DOHH2 (cell line): ENCODE measurements around the gene ASIC3.

ENCODE experiments used
- H3F3A ChIP-seq: fragments of 200-600 bp; sonication (generic), shearing (Covaris generic); 2 replicates; pipeline ENCODE4 v1.6.0; 2016; ENCODE audit warnings: antibody characterized with exemption, mild to moderate bottlenecking; ENCODE audit not compliant: control insufficient read depth, insufficient read depth
- H3K27ac ChIP-seq: fragments of 200-600 bp; sonication (generic); 2 replicates; pipeline ENCODE4 v1.5.1; 2014; ENCODE audit warnings: low read depth, mild to moderate bottlenecking, low read length, moderate library complexity
- H3K27me3 ChIP-seq: fragments of 200-600 bp; sonication (generic); 2 replicates; pipeline ENCODE4 v1.6.1; 2014; ENCODE audit warnings: mild to moderate bottlenecking, low read length, mixed read lengths; ENCODE audit not compliant: control insufficient read depth
- H3K36me3 ChIP-seq: fragments of 200-600 bp; sonication (generic); 2 replicates; pipeline ENCODE4 v1.6.1; 2014; ENCODE audit warnings: mild to moderate bottlenecking, low read length, moderate library complexity, mixed read lengths; ENCODE audit not compliant: control insufficient read depth
- H3K4me1 ChIP-seq: fragments of 200-600 bp; sonication (generic); 2 replicates; pipeline ENCODE4 v1.6.1; 2014; ENCODE audit warnings: mild to moderate bottlenecking, low read length, mixed read lengths; ENCODE audit not compliant: control insufficient read depth
- H3K4me2 ChIP-seq: fragments of 200-600 bp; sonication (generic); 2 replicates; pipeline ENCODE4 v1.6.0; 2014; ENCODE audit warnings: mild to moderate bottlenecking, low read length, moderate library complexity
- H3K4me3 ChIP-seq: fragments of 200-600 bp; sonication (generic); 2 replicates; pipeline ENCODE4 v1.5.1; 2014; ENCODE audit warnings: mild to moderate bottlenecking, low read length, mixed read lengths
- H3K79me2 ChIP-seq: fragments of 200-600 bp; sonication (generic); 2 replicates; pipeline ENCODE4 v1.6.1; 2014; ENCODE audit warnings: mild to moderate bottlenecking, low read length, mixed read lengths; ENCODE audit not compliant: control insufficient read depth
- H3K9me2 ChIP-seq: fragments of 200-600 bp; sonication (generic); replicated peaks from 2 replicates; pipeline ENCODE4 v1.6.1; 2014; ENCODE audit warnings: mild to moderate bottlenecking, low read length, mixed read lengths; ENCODE audit not compliant: control insufficient read depth
- H3K9me3 ChIP-seq: fragments of 200-600 bp; sonication (generic); 2 replicates; pipeline ENCODE4 v1.6.1; 2014; ENCODE audit warnings: antibody characterized with exemption, low read length, mixed read lengths; ENCODE audit not compliant: control insufficient read depth, insufficient read depth
- H4K20me1 ChIP-seq: fragments of 200-600 bp; sonication (generic); 2 replicates; pipeline ENCODE4 v1.6.0; 2014; ENCODE audit warnings: low read depth, mild to moderate bottlenecking, antibody characterized with exemption, low read length, moderate library complexity; ENCODE audit not compliant: control insufficient read depth, insufficient read depth
- EZH2phosphoT487 ChIP-seq: fragments of 200-600 bp; sonication (generic); IDR thresholded peaks from 2 replicates; pipeline ENCODE4 v1.6.1; 2017; ENCODE audit warnings: borderline replicate concordance, mild to moderate bottlenecking, antibody characterized with exemption, low read length, moderate library complexity, mixed read lengths
- TF ChIP-seq, protein P1 (sequence below): fragments of 200-600 bp; sonication (generic); IDR thresholded peaks from one replicate; pipeline ENCODE4 v1.5.1; 2014; ENCODE audit warnings: antibody characterized with exemption, mild to moderate bottlenecking, low read depth, low read length; ENCODE audit not compliant: poor library complexity, severe bottlenecking

The ASIC3 gene

DNA sequence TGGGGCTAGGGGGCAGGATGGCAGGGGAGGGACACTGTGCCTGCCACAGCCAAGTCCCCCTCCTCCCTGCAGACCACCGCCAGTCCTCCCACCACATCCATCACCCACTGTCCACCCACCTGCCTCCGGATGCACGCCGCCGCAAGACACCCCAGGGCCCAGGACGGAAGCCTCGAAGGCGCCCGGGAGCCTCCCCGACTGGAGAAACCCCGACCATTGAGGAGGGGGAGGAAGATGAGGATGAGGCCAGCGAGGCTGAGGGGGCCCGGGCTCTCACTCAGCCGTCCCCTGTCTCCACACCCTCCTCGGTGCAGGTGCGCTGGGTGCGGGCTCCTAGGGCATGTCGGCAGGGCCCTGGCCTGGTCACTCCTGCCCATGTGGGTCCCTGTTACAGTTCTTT, 16.1 kb downstream of the ASIC3 start:
- Histone ChIP-seq H3K4me1 (peaks cover 12% of the 10 kb centered on the region), H3K79me2 (peaks cover 30% of the 10 kb centered on the region), H3K9me2 (no peaks in the 10 kb centered on the region), H3K9me3 (no peaks in the 10 kb centered on the region), H3K36me3 (peaks cover 68% of the 10 kb centered on the region), H3K4me2 (no peak overlapping the region), H4K20me1 (peaks cover 7% of the 10 kb centered on the region; the same call in 1 of the 2 replicates), H3F3A (no peaks in the 10 kb centered on the region), H3K4me3 (no peak overlapping the region), H3K27ac (no peak overlapping the region), H3K27me3 (no peaks in the 10 kb centered on the region)
- TF ChIP-seq, protein P1, sequence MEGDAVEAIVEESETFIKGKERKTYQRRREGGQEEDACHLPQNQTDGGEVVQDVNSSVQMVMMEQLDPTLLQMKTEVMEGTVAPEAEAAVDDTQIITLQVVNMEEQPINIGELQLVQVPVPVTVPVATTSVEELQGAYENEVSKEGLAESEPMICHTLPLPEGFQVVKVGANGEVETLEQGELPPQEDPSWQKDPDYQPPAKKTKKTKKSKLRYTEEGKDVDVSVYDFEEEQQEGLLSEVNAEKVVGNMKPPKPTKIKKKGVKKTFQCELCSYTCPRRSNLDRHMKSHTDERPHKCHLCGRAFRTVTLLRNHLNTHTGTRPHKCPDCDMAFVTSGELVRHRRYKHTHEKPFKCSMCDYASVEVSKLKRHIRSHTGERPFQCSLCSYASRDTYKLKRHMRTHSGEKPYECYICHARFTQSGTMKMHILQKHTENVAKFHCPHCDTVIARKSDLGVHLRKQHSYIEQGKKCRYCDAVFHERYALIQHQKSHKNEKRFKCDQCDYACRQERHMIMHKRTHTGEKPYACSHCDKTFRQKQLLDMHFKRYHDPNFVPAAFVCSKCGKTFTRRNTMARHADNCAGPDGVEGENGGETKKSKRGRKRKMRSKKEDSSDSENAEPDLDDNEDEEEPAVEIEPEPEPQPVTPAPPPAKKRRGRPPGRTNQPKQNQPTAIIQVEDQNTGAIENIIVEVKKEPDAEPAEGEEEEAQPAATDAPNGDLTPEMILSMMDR = no peak
- TF ChIP-seq EZH2phosphoT487 = no peak

DNA sequence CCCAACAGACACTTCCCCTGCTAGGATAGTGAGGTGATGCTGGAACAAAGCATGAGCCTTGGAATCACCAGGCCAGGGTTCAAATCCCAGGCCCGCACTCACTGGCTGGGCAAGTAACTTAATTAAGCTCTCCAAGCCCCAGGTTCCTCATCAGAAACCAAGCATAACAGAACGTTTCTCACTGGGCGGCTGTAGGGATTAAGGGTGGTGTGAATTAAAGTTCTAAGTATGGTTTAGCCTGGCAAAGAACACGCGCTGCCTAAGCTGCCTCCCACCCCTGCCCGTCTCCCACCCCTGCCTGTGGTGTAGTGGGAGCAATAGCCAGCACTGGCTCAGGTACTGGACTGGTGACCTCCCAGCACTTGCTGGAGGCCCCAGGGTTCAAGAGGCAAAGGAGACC, 16.7 kb downstream of the ASIC3 start:
- no peak overlapping the region for H3K4me3 ChIP-seq
- no peaks in the 10 kb centered on the region for H3K27me3 ChIP-seq
- no peaks in the 10 kb centered on the region for H3K9me3 ChIP-seq
- no peaks in the 10 kb centered on the region for H3F3A ChIP-seq
- H3K79me2 ChIP-seq = peaks cover 26% of the 10 kb centered on the region
- TF ChIP-seq, protein P1 = no peak
- no peak for TF ChIP-seq EZH2phosphoT487
- peaks cover 73% of the 10 kb centered on the region for H3K36me3 ChIP-seq
- peaks cover 12% of the 10 kb centered on the region for H3K4me1 ChIP-seq
- peaks cover 7% of the 10 kb centered on the region; the same call in 1 of the 2 replicates for H4K20me1 ChIP-seq
- no peak overlapping the region for H3K27ac ChIP-seq
- H3K4me2 ChIP-seq = no peak overlapping the region
- H3K9me2 ChIP-seq = no peaks in the 10 kb centered on the region

DNA sequence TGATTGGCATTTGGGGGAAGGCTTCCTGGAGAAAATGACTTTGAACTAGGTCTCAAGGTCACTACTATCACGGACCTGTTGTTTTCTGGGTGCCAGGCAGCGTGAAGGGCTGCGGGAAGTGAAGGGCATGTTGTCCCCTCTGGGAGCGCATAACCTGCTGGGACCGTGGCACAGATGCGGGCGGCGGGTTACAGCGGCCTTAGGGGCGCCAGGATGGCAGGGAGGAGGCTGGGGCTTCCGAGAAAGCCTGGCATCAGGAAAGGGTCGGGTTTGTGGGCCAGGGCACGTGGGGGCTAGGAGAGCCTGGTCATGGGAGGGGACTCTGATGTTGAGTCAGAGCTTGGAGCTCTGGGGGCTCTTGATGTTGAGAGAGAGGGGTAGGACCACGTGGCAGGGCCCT, 17.2 kb downstream of the ASIC3 start:
- TF ChIP-seq EZH2phosphoT487 = no peak
- TF ChIP-seq, protein P1 = no peak

More for the DNA sequence above, 17.2 kb downstream of the ASIC3 start:
- peaks cover 20% of the 10 kb centered on the region for H3K79me2 ChIP-seq
- H3F3A ChIP-seq = no peaks in the 10 kb centered on the region
- no peaks in the 10 kb centered on the region for H3K27me3 ChIP-seq
- H3K4me2 ChIP-seq = no peak overlapping the region
- H3K9me2 ChIP-seq = no peaks in the 10 kb centered on the region
- H3K36me3 ChIP-seq = peaks cover 74% of the 10 kb centered on the region
- no peak overlapping the region for H3K27ac ChIP-seq
- H3K9me3 ChIP-seq = no peaks in the 10 kb centered on the region
- no peak overlapping the region for H3K4me3 ChIP-seq
- peaks cover 9% of the 10 kb centered on the region for H3K4me1 ChIP-seq
- peaks cover 7% of the 10 kb centered on the region; the same call in 1 of the 2 replicates for H4K20me1 ChIP-seq
